GM18507 (cell line): ENCODE data around the gene MCF2.

Source experiments
- DNase-seq: peaks from one replicate; pipeline ENCODE4 v3.0.0; 2011; ENCODE audit warnings: low read depth; ENCODE audit not compliant: insufficient read length; ENCODE audit errors: extremely low spot score
- FAIRE-seq: peaks from 2 replicates; lab custom pipeline; 2011; peaks lifted over from hg19 to GRCh38; lab: Jason Lieb, UNC

Gene MCF2

DNA sequence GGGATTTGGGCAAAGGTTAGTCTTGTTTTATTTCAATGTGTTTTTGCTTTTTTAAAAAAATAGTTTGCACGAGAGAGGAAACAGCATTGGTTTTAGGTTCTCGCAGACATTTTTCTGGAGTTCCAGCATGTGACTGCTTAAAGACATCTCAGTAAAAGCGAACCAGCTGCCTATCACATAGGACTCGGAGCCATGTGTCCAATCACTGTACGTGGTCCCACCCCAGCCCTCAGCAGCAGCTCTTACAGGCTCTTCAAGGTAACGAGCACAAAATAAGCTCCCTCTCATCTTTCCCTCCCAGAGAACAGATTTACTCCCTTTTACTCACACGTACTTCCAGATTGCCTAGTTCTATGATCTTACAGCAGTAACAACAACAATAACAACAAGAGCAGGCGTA lies 68.7 kb downstream of the MCF2 start:
- FAIRE-seq (peak; percentile 39), DNase-seq (no peak)

GRCh38 chrX:139600105-139600504 lies 107.9 kb downstream of the MCF2 start:
- no peak for FAIRE-seq
- no peak for DNase-seq

DNA sequence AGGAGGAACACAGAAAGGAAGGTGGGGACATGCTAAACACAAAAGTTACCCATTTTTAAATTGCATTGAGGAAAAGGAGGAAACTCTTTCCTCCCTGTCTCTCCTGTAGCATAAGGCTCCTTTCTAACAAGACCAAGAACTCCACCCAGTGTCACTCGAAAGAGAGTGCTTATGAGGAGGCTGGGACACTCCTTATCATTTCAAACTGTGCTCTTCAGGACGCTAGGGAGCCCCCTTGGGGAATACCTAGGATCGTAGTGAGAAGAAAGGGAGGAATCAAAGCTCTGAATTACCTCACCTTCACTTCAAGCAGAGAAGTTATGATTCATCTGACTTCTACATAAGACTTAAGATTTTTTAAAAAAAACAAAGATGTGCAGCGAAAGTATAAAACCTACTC lies 111.9 kb downstream of the MCF2 start:
- FAIRE-seq (no peak), DNase-seq (no peak)

DNA sequence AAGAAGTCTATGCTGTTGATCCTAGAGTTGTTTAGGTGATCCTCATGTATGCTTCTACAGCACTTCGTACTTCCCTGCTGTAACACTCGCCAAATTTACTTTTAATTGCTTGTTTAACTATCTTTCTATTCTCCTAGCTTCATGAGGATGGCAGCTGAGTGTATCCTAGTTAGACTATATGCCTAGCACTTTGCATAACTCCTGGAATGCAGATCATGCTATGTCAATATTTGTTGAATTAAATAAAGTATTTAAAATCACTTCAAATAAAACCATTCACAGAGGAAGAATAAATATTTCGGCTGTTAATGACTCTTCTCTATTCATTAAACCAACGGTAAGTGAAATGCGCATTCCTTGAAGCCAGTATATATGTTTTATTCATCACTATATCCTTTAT lies 122.4 kb downstream of the MCF2 start:
- no peak for FAIRE-seq
- no peak for DNase-seq

- peak; percentile 60 for FAIRE-seq
- DNase-seq = no peak
These were observed 126.9 kb downstream of the MCF2 start for GRCh38 chrX:139581068-139581467.

GRCh38 chrX:139566981-139567380 lies 141.0 kb downstream of the MCF2 start:
- no peak for FAIRE-seq
- DNase-seq = no peak

DNA sequence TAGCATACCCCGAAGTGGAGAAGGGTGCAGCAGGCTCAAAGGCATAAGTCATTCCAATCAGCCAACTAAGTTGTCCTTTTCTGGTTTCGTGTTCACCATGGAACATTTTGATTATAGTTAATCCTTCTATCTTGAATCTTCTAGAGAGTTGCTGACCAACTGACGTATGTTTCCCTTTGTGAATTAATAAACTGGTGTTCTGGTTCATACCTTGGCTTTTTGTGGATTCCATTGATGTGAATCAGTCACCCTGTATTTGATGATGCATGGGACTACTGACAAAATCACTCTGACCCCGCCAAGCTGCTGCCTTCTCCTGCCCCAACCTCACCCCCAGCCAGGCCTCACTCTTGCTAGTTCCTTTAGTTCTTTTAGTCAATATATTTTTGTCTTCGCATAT lies 144.7 kb downstream of the MCF2 start:
- DNase-seq (no peak), FAIRE-seq (no peak)

DNA sequence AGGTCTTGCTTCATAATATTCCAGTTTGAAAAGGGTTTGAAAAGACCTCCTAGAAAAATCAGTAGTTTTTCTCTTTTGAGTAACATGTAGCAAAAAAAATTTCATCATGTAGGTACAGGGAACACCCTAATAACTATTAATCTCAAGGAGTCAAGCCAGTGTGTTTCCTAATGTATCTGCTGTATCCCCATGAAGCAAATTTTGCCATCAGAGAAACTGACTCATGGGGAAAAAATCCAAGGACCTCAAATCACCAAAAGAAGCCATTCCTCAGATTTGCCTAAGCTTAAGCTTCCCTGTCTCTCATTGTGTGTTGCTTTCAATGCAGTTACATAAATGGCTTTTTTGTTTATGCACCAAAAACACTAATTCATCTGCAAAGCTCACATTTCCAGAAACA lies 147.7 kb downstream of the MCF2 start:
- FAIRE-seq = no peak

DNA sequence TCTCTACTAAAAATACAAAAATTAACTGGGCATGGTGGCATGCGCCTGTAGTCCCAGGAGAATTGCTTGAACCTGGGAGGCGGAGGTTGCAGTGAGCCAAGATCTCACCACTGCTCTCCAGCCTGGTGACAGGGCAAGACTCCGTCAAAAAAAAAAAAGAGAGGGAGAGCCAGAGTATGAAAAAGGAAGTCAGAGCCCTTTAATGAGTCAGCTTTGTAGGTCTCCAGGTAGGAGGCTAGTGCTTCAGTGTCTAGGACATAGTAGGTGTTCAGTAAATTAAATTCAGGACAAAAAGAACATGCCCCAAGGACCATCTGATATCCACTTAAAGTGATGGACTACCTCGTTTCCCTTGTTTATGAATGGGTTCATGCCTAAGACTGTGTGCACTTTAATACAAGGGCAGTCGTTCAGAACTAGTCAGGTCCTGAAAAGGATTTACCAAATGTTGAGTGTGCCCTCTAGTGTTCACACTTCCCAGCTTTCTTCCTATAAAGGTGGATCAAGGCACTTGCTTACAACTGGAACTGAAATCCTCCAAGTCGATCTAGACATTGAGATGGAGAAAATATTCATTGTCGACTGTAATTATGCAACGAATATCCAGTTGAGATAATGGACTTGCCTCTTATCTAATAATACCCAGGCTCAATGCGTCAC lies 148.5 kb downstream of the MCF2 start:
- no peak for DNase-seq
- peak; percentile 88 for FAIRE-seq

More for the DNA sequence above, 147.7 kb downstream of the MCF2 start:
- DNase-seq = no peak

DNA sequence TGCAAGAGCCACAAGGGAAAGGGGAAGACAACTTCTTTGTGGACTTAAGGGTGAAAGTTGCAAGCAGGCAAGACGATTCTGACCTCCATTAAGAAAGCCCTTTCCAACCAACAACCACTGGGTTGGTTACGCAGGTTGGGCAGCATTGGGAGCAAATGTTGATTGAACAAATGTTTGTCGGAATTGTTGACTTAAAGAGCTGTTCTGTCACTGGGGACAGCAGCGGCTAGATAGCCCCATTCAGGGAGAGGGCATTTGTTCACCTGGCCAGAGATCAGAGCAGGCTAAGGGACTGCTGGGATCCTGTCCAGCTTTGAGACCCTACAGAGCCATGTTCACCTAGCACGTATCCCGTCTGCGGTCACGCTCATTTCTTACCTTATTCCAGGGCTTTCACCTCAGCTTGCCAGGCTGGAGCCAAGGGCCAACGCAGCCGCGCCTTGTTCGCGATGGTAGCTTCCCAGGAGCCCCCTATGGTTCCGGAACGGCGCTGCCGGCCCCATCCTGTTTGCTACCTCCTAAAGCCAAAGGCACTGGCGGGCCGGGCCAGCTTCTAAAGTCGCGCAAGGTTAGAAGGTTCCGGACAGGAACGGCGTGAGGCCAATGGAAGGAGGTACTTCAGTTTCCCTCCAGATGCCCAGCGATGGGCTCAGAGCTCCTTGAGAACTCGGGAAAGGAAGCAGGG lies 152.8 kb downstream of the MCF2 start:
- DNase-seq (no peak), FAIRE-seq (peak; percentile 39)

DNA sequence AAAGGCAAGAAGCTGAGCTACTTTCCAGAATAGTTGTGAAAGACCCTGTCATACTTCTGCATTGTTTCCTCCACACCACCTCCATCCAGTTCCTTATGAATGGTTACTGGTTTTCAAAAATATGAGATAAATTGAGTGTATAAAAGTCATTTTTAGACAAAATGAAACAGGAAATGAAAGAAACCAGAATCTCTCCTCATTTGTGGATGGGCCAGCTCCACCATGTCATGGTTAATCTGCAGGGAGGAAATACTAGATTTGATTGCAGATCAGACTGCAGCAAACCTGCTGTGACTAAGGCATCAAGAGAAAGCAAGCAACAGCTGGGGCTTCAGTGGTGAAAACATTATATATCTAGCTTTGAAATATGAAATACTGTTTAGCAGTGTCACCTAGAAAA lies 153.6 kb downstream of the MCF2 start:
- DNase-seq = no peak
- peak; percentile 42 for FAIRE-seq

DNA sequence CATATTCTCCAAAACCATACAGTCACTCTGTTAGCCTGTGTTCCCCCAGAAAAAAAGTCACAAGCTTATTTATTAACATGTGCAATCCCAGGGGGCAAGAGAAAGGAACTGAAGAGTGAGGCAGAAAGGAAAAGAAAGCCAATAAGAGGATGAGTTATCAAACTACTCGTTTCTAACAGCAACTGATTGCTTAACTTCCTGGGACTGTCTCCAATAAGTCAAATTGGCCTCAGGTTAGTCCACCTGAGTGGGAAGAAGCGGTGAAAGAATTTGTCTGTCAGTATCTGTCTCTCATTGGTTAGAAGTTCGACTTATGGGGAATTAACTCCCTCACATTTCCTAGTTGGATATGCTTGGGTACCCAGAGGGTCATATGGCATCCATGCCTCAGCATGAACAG lies 163.4 kb downstream of the MCF2 start:
- FAIRE-seq (no peak), DNase-seq (no peak)

- no peak for DNase-seq
- no peak for FAIRE-seq
These were observed 164.0 kb downstream of the MCF2 start for GRCh38 chrX:139543920-139544319.

DNA sequence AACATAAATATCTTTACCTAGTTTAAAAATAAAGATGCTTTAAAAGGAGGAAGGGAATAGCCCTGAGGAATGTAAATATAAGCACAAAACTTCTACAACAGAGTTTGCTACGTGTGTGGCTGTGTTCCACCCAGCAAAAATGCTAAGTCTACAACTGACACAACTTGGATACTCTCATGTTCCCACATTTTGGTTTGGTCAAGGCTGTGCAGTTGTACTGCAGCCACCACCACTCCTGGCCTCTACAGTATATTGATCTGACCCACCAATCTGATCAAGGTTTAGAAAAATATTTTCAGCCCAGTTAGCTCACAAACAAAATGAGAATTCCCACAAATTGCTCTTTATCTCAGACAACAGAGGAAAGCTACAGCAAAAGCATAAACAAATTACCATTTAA lies 165.3 kb downstream of the MCF2 start:
- DNase-seq = no peak

DNA sequence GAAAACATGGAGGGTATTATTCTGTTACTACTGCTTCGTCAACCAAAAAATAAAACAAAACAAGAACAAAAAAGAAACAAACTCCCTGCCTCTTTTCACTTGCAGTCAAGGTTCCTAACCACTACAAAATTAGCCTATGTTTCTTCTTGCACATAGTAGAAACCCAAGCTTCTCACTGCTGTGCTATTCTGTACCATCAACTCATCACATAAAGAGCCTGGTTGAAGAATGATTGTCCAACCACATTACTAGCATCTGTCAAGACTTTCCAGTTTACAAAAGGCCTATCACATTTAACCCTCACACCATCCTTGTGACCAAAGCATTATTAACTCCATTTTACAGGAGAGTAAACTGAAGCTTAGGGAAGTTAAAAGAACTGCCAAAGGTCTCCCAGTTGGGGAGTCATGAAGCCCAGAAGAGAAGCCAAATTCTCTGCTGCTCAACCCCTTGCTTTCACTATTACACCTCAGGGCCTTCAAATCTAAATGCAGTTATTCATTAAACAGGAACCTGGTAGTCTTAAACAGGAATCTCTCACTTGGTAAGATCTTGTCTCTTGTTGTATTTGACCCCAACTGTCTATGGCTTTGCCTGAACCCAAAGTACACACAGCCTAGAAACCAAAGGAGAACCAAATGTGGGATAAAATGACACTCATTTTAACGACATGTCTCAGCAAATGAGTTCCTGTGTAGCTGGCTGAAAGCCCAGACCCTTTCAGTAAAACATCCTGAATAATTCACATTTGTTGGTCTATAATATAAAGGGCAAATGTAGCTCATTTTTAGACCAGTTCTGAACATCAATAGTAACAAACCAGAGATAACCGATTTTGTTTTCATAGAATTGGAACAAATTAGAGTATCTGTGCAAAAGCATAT lies 168.8 kb downstream of the MCF2 start:
- no peak for DNase-seq
- FAIRE-seq = peak; percentile 56

More for the DNA sequence above, 165.3 kb downstream of the MCF2 start:
- peak; percentile 21 for FAIRE-seq

DNA sequence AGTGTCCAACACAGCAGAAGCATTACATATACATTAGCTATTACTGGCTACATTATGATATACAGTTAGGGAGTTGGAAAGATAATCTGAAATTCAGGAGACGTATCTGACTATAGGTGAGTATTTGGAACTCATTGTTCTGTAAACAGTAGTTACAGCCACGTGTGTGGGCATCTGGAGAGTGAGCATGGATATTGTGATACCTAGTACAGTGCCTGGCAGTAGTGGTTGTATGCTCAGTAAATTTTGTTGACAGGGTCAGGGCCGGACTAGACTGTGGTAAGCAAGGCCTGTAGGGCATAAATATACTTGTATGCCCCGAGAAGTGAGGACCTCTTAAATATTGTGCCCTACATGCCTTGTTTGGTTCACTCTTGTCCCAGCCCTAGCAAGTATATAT lies 174.5 kb downstream of the MCF2 start:
- DNase-seq (no peak), FAIRE-seq (no peak)

- no peak for FAIRE-seq
- DNase-seq = no peak
These were observed 175.1 kb downstream of the MCF2 start for GRCh38 chrX:139532834-139533233.
